ENCODE data around the gene ART3.
A peak's percentile ranks its signal among the peaks of the same experiment; 100 is the strongest.

Gene ART3

DNA sequence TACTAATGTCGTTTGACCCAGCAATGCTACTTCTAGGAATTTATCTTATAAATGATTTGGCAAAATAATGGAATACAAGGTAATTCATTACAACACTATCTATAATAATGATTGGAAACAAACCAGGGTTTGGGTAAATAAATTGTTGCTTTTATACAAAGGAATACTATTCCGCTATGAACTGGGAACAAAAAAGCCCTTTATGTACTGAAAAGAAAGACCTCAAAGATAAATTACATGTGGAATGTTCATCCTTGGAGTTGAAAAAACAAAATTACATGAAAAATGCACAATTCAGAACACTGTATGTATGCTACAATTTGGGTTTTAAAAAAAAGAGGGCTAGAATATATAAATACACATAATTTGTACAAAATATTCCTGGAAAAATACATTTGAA is 78.8 kb downstream of the ART3 start:
- TF ChIP-seq ZNF214 (tag by site-specific recombination; IDR thresholded peaks at IDR 0.05; ENCODE audit: borderline replicate concordance), result no peak
- no peak for TF ChIP-seq ZNF112 (tag by site-specific recombination; IDR thresholded peaks at IDR 0.05)
- TF ChIP-seq ZNF133 (tag by site-specific recombination; IDR thresholded peaks at IDR 0.05), result no peak
- TF ChIP-seq ZNF529 (tag by site-specific recombination; IDR thresholded peaks at IDR 0.05; ENCODE audit: insufficient replicate concordance), result no peak
- TF ChIP-seq MEIS1 (CRISPR knock-in tag; IDR thresholded peaks at IDR 0.05; ENCODE audit: borderline replicate concordance), result no peak
- no peak for TF ChIP-seq ZFP41 (tag by site-specific recombination; IDR thresholded peaks at IDR 0.05; ENCODE audit: borderline replicate concordance)
- no peak for TF ChIP-seq ZNF175 (tag by site-specific recombination; IDR thresholded peaks at IDR 0.05)
- TF ChIP-seq ZBTB11 (tag by site-specific recombination; conservative IDR thresholded peaks at IDR 0.05; ENCODE audit: low read depth), result no peak
- TF ChIP-seq PRDM10 (tag by site-specific recombination; IDR thresholded peaks at IDR 0.05), result no peak
- TF ChIP-seq EGR2 (tag by site-specific recombination; IDR thresholded peaks at IDR 0.05; ENCODE audit: low read depth), result no peak
- TF ChIP-seq ZBTB49 (tag by site-specific recombination; IDR thresholded peaks at IDR 0.05; ENCODE audit: low read depth), result no peak
- no peak for TF ChIP-seq MZF1 (tag by site-specific recombination; IDR thresholded peaks at IDR 0.05; ENCODE audit: borderline replicate concordance)
- no peaks in the 10 kb centered on the region for H3K36me3 ChIP-seq (ENCODE audit: control insufficient read depth in 2 of 2, insufficient read depth in 1 of 2, low read length in 2 of 2)
- no peaks in the 10 kb centered on the region; the same call in 1 of the 2 replicates for H3K4me1 ChIP-seq (ENCODE audit: control insufficient read depth, insufficient read depth, low read length)
- no peak overlapping the region for H3K27ac ChIP-seq (ENCODE audit: extremely low read depth, low read depth, low read length)
- H3K9me3 ChIP-seq (ENCODE audit: control insufficient read depth, insufficient read depth, low read depth, low read length), result no peaks in the 10 kb centered on the region
- ChIA-PET CTCF (no interaction called here), POLR2A (no interaction called here)
- H3K4me3 ChIP-seq (ENCODE audit: low read depth, low read length), result no peak overlapping the region

DNA sequence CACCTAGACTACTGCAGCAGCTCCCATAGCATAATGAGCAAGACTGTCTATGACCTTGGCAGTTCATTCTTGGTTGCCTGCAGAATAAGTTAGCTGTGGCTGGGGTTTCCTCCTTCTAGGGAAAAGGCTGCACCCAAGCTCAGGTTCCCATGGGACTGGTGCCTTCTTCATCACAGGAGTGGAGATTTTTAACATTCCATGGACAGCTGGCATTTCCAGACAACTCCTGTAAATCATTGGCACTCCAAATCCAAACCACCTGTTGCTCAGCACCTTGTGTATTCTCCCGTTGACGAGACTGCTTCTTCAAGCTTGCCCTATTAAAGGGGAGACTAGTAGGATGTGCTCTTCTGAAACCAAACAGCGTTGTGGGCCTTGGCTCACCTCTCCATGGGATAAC is 81.5 kb downstream of the ART3 start:
- Histone ChIP-seq H3K9me3 (ENCODE audit: control insufficient read depth, insufficient read depth, low read depth, low read length) (no peaks in the 10 kb centered on the region), H3K27ac (ENCODE audit: extremely low read depth, low read depth, low read length) (no peak overlapping the region), H3K36me3 (ENCODE audit: control insufficient read depth in 2 of 2, insufficient read depth in 1 of 2, low read length in 2 of 2) (peaks cover 0 to 9% of the 10 kb centered on the region in 2 experiments; a peak in 1 of 3 replicates), H3K4me3 (ENCODE audit: low read depth, low read length) (no peak overlapping the region), H3K4me1 (ENCODE audit: control insufficient read depth, insufficient read depth, low read length) (no peaks in the 10 kb centered on the region)
- TF ChIP-seq ZNF394 (tag by site-specific recombination; IDR thresholded peaks at IDR 0.05; ENCODE audit: borderline replicate concordance) (no peak), ZNF157 (tag by site-specific recombination; IDR thresholded peaks at IDR 0.05) (no peak), ZNF211 (tag by site-specific recombination; IDR thresholded peaks at IDR 0.05; ENCODE audit: low read depth) (no peak), SCRT2 (tag by site-specific recombination; IDR thresholded peaks at IDR 0.05) (peak; percentile 78), SCRT1 (tag by site-specific recombination; IDR thresholded peaks at IDR 0.05; ENCODE audit: borderline replicate concordance) (0 out of 2 replicates have a peak, but pooled peaks have one; percentile 25), ZNF266 (tag by site-specific recombination; IDR thresholded peaks at IDR 0.05; ENCODE audit: low read depth) (no peak)
- TF ChIP-seq, protein P1, sequence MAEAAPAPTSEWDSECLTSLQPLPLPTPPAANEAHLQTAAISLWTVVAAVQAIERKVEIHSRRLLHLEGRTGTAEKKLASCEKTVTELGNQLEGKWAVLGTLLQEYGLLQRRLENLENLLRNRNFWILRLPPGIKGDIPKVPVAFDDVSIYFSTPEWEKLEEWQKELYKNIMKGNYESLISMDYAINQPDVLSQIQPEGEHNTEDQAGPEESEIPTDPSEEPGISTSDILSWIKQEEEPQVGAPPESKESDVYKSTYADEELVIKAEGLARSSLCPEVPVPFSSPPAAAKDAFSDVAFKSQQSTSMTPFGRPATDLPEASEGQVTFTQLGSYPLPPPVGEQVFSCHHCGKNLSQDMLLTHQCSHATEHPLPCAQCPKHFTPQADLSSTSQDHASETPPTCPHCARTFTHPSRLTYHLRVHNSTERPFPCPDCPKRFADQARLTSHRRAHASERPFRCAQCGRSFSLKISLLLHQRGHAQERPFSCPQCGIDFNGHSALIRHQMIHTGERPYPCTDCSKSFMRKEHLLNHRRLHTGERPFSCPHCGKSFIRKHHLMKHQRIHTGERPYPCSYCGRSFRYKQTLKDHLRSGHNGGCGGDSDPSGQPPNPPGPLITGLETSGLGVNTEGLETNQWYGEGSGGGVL (tag by site-specific recombination; IDR thresholded peaks at IDR 0.05), result no peak
- CTCF ChIA-PET, result interaction anchor here (0.7 to 0.8 kb wide), 2 partner anchors 15 to 24 kb away, joined by 3 to 4 read pairs; no protein-coding TSS in a partner anchor
- POLR2A ChIA-PET, result no interaction called here
